GM06990 (cell line): ENCODE results near the gene IPO7.

Experiments
- DNase-seq: peaks from one replicate; pipeline ENCODE4 v3.0.0-alpha.2; 2011; ENCODE audit not compliant: insufficient read length; ENCODE audit errors: extremely low read depth
- H3K27me3 ChIP-seq: replicated peaks from 2 replicates; pipeline ENCODE4 v1.6.0; 2011; ENCODE audit warnings: low read length; ENCODE audit not compliant: control insufficient read depth, insufficient read depth
- H3K36me3 ChIP-seq: 2 replicates; pipeline ENCODE4 v1.5.1; 2011; ENCODE audit warnings: low read length; ENCODE audit not compliant: control insufficient read depth, insufficient read depth
- H3K4me3 ChIP-seq: replicated peaks from 2 replicates; pipeline ENCODE4 v1.5.1; 2011; ENCODE audit warnings: low read depth, mild to moderate bottlenecking, control low read depth, low read length
- CTCF ChIP-seq: IDR thresholded peaks from 2 replicates; pipeline ENCODE4 v1.5.1; 2011; ENCODE audit warnings: low read length, control low read depth, mild to moderate bottlenecking, inconsistent platforms; ENCODE audit not compliant: insufficient read depth, poor library complexity, severe bottlenecking

The IPO7 gene

GRCh38 chr11:9461063-9461759, 76.8 kb downstream of the IPO7 start:
- Histone ChIP-seq H3K36me3 (no peaks in the 10 kb centered on the region), H3K27me3 (no peaks in the 10 kb centered on the region), H3K4me3 (peak overlapping the region; percentile 77)
- DNase-seq = no peak
- no peak for TF ChIP-seq CTCF

GRCh38 chr11:9461760-9462134, 77.3 kb downstream of the IPO7 start:
- no peak for DNase-seq
- peak overlapping the region; percentile 77 for H3K4me3 ChIP-seq
- no peaks in the 10 kb centered on the region for H3K27me3 ChIP-seq
- TF ChIP-seq CTCF = no peak
- no peaks in the 10 kb centered on the region for H3K36me3 ChIP-seq

- TF ChIP-seq CTCF = no peak
- DNase-seq = peak; percentile 41
- no peaks in the 10 kb centered on the region for H3K27me3 ChIP-seq
- H3K36me3 ChIP-seq = no peaks in the 10 kb centered on the region
- H3K4me3 ChIP-seq = peak overlapping the region; percentile 77
Observed at GRCh38 chr11:9462172-9462799, 77.8 kb downstream of the IPO7 start.

GRCh38 chr11:9462806-9463537, 78.5 kb downstream of the IPO7 start:
- Histone ChIP-seq H3K27me3 (no peaks in the 10 kb centered on the region), H3K36me3 (no peaks in the 10 kb centered on the region), H3K4me3 (peak overlapping the region; percentile 77)
- peak; percentile 54 for DNase-seq
- TF ChIP-seq CTCF = no peak

- TF ChIP-seq CTCF = no peak
- peaks cover 4% of the 10 kb centered on the region for H3K36me3 ChIP-seq
- H3K4me3 ChIP-seq = no peak overlapping the region
- H3K27me3 ChIP-seq = no peaks in the 10 kb centered on the region
- DNase-seq = no peak
Observed at GRCh38 chr11:9470765-9471164, 86.3 kb downstream of the IPO7 start.
